ENCODE measurements around the gene EPB41. TPM values are rescaled to one million over a fixed set of nuclear protein-coding genes. Genes with fewer than 3 reads are reported as not detected.

Gene EPB41
- total RNA-seq, 2 experiments from 2014 or later, result 163 to 198 TPM

DNA sequence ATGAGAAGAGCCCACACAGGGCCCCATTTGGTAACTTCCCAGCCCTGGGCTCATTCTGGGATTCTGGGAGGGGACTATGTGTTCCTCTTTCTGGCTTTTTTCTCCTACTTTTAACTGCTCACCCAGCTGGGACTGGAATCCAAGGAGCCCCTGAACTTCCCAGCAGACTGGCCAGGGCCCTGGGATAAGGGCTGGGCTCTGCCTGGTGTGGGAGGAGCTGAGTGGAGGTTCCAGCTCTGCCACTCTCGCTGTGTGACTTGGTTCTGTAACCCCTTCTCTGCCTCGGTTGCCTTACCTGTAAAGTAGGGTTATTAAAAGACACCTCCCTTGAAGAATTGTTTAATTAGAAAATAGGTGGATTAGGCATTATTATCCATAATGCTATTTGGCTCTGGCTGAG is 19.6 kb upstream of the EPB41 start:
- CTCF ChIA-PET, result interaction anchor here (1.3 kb wide), 1 partner anchor 11 kb away, joined by 5 read pairs; no protein-coding TSS in a partner anchor
- Mint-ChIP-seq H3K36me3 (ENCODE audit: low read depth) (peaks cover 15% of the 10 kb centered on the region), H3K4me3 (no peak overlapping the region), H3K9me3 (no peaks in the 10 kb centered on the region), H3K4me1 (peaks cover 37% of the 10 kb centered on the region), H3K27me3 (no peaks in the 10 kb centered on the region), H3K27ac (no peak overlapping the region)
- POLR2A ChIA-PET, result no interaction called here
- DNase-seq, result no peak

DNA sequence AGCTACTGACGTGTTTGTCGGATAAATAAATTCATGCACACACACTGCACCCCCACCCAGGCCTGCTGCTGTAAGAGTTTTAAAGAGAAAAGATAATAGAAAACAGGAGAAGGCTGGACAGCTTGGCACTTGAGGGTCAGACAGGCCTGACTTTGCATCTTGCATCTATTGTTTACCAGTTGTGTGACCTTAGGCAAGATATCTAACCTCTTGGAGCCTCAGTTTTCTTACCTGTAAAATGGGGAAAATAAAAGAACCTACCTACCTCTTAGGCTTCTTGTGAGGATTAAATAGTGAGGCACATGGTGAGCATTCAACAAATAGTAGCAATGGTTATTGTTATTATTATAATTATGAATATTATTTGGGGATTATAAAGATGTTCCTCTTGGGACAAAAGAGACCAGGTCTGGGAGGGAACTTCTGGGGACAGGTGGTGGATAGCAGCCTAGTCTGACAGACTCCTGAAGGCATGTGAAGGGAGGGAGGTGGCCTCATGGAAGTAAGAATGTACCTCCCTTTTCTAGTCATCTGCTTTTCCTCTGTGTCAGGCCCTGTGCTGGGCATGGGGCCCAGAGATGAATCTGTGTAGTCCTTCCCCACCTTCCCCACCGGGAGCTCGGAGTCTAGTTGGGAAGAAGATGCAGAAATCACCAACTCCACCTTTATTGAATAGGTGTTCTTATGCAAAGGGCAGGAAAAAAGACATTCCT is 18.3 kb upstream of the EPB41 start:
- ChIA-PET CTCF (interaction anchor here (1.0 kb wide), 1 partner anchor 216 kb away, joined by 3 read pairs; no protein-coding TSS in a partner anchor), POLR2A (no interaction called here)
- no peak overlapping the region for H3K4me3 Mint-ChIP-seq
- no peaks in the 10 kb centered on the region for H3K27me3 Mint-ChIP-seq
- no peaks in the 10 kb centered on the region for H3K9me3 Mint-ChIP-seq
- H3K36me3 Mint-ChIP-seq (ENCODE audit: low read depth), result peaks cover 13% of the 10 kb centered on the region
- peaks cover 30% of the 10 kb centered on the region for H3K4me1 Mint-ChIP-seq
- H3K27ac Mint-ChIP-seq, result peak overlapping the region; percentile 43
- DNase-seq, result no peak

DNA sequence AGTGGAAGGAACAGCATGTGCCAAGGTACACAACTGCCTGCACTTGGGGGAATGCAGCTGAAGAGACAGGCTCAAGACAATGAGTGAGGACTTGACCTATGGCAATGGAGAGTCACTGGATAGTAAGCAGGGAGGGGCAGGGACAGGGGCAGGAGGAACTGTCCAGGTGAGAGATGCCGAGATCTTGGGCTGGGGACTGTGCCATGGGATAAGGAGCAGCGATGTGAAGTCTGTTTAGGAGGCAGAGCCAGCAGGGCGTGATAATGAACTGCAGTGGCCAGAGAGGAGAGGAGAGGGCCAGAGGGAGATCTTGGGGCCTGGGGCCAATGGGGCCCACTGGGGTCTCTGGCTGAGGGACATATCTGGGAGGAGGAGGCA is 17.8 kb upstream of the EPB41 start:
- H3K36me3 Mint-ChIP-seq (ENCODE audit: low read depth), result peaks cover 11% of the 10 kb centered on the region
- peaks cover 25% of the 10 kb centered on the region for H3K4me1 Mint-ChIP-seq
- no peaks in the 10 kb centered on the region for H3K9me3 Mint-ChIP-seq
- no peaks in the 10 kb centered on the region for H3K27me3 Mint-ChIP-seq
- ChIA-PET POLR2A (no interaction called here), CTCF (interaction anchor here (0.6 to 1.0 kb wide), 2 partner anchors 122 to 216 kb away, joined by 3 to 4 read pairs; no protein-coding TSS in a partner anchor)
- no peak for DNase-seq
- no peak overlapping the region for H3K27ac Mint-ChIP-seq
- no peak overlapping the region for H3K4me3 Mint-ChIP-seq

DNA sequence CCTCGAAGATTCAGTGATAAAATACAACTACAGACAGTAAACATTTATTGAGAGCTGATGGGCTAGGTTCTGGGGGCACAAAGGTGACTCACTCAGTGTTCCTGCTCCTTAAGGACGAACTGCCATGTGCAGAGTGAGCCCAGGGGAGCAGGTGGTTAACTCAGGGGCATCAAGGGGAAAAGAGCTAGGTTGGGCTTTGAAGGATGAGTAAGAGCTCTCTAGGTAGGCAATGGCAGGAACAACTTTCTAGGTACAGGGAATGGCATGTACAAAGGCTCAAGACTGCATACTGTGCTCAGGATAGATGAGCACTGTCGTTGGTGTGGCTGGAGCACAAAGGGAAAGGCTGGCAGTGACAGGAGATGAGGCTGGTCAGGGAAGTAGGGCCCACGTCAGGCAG is 16.6 kb upstream of the EPB41 start:
- DNase-seq, result no peak
- peaks cover 17% of the 10 kb centered on the region for H3K36me3 Mint-ChIP-seq (ENCODE audit: low read depth)
- H3K4me3 Mint-ChIP-seq, result no peak overlapping the region
- no peaks in the 10 kb centered on the region for H3K27me3 Mint-ChIP-seq
- H3K27ac Mint-ChIP-seq, result no peak overlapping the region
- no peaks in the 10 kb centered on the region for H3K9me3 Mint-ChIP-seq
- ChIA-PET POLR2A (interaction anchor here (1.3 kb wide), 1 partner anchor 17 kb away, joined by 3 read pairs; the partner anchor contains the start of gene EPB41), CTCF (interaction anchor here (0.6 kb wide), 1 partner anchor 14 kb away, joined by 3 read pairs; no protein-coding TSS in a partner anchor)
- peaks cover 22% of the 10 kb centered on the region for H3K4me1 Mint-ChIP-seq

DNA sequence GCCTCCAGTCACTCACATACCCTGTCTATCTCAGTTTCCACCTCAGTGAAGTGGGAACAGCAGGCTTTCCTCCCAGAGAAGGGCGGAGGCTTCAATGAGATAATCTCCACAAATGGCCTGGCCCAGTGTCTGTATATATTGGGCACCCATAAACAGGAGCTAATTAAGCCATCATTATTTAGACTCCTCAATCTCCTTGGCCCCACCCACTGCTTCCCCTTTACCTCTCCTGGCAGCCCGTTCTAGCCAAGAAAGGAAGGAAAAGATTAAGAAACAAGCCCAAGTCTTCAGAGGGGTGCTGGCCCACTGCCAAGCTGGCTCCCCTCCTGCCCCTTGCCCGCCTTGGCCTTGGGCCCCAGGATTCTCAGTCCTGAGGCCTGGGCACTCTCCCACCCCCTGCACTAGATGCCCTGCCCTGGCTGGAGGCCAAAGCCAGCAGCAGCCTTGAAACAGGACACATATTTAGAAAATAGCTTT is 15.9 kb upstream of the EPB41 start:
- Mint-ChIP-seq H3K4me3 (no peak overlapping the region), H3K9me3 (peaks cover under 1% of the 10 kb centered on the region), H3K27ac (no peak overlapping the region), H3K4me1 (peaks cover 22% of the 10 kb centered on the region), H3K36me3 (ENCODE audit: low read depth) (peaks cover 18% of the 10 kb centered on the region), H3K27me3 (no peaks in the 10 kb centered on the region)
- no peak for DNase-seq
- ChIA-PET POLR2A (interaction anchor here (1.3 kb wide), 1 partner anchor 16 kb away, joined by 3 read pairs; the partner anchor contains the start of gene EPB41), CTCF (interaction anchor here (0.5 to 1.3 kb wide), 4 partner anchors 14 to 1794 kb away, joined by 3 to 4 read pairs (median 4); no protein-coding TSS in a partner anchor)

DNA sequence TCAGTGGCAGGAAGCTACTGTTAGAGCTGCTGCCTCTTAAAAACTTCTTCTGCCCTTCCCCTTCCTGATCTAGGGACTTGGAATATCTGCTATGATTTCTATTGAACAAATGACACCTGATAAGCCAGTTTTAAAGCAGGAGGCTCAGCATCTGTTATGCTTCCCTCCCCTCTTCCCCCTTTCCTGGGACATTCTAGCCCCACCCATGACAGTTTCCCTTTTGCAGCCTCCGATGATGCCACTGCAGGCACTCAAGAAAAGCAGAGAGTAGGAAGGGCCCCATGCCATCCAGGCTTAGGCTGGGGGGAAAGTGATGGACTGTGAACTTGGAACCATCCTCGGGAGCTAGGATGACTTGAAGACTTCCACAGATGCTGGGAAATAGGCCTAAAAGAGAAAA is 15.1 kb upstream of the EPB41 start:
- H3K9me3 Mint-ChIP-seq, result peaks cover 3% of the 10 kb centered on the region
- peaks cover 19% of the 10 kb centered on the region for H3K4me1 Mint-ChIP-seq
- ChIA-PET CTCF (interaction anchor here (1.1 to 1.9 kb wide), 4 partner anchors 8 to 18 kb away, joined by 3 to 5 read pairs (median 3); no protein-coding TSS in a partner anchor), POLR2A (no interaction called here)
- H3K27me3 Mint-ChIP-seq, result no peaks in the 10 kb centered on the region
- H3K27ac Mint-ChIP-seq, result peak overlapping the region; percentile 10
- no peak for DNase-seq
- H3K36me3 Mint-ChIP-seq (ENCODE audit: low read depth), result peaks cover 19% of the 10 kb centered on the region
- H3K4me3 Mint-ChIP-seq, result no peak overlapping the region

DNA sequence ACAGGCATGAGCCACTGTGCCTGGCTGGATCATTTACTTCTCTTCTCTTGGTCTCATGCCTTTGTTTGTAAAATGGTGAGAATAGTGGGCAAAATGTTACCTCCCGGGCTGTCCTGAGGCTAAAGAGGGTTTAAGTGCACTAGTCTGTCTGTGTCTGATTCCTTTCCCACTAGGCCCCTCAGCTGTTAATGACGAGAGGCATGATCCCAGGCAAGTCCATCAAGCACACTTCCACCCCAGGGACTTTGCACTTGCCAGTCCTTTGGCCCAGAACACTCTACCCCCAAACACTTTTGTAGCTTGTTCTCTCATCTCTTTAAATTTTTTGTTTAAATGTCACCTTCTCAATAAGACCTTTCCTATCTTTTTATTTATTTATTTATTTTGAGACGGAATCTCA is 13.8 kb upstream of the EPB41 start:
- no peaks in the 10 kb centered on the region for H3K27me3 Mint-ChIP-seq
- H3K27ac Mint-ChIP-seq, result peak overlapping the region; percentile 26
- no peak for DNase-seq
- H3K4me3 Mint-ChIP-seq, result no peak overlapping the region
- H3K36me3 Mint-ChIP-seq (ENCODE audit: low read depth), result peaks cover 20% of the 10 kb centered on the region
- H3K4me1 Mint-ChIP-seq, result peaks cover 19% of the 10 kb centered on the region
- ChIA-PET POLR2A (no interaction called here), CTCF (interaction anchor here (0.7 to 1.9 kb wide), 4 partner anchors 9 to 302 kb away, joined by 3 to 5 read pairs (median 3); no protein-coding TSS in a partner anchor)
- H3K9me3 Mint-ChIP-seq, result peaks cover 5% of the 10 kb centered on the region

DNA sequence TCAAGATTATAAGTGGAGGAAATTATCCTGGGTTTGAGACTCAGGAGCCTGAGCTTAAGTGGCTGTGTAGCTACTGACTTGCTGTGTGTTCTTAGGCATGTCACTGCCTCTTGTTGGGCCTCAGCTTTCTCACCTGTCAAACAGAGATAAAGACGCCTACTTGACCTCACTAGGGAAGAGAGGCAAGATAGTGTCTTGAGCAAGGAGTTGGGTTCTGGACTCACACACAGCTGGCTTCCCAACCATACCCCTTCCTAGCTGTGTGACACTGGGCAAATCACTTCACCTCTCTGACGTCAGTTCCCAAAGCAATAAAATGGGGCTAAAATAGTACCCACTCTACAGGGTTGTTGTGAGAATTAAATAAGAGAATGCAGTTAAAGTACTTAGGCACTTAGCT is 11.6 kb upstream of the EPB41 start:
- POLR2A ChIA-PET, result no interaction called here
- peaks cover 23% of the 10 kb centered on the region for H3K4me1 Mint-ChIP-seq
- no peak for DNase-seq
- CTCF ChIA-PET, result interaction anchor here (0.6 to 1.4 kb wide), 7 partner anchors 9 to 560 kb away, joined by 3 to 5 read pairs (median 4); partner anchors contain the start of gene EPB41
- no peak overlapping the region for H3K4me3 Mint-ChIP-seq
- peaks cover 14% of the 10 kb centered on the region for H3K36me3 Mint-ChIP-seq (ENCODE audit: low read depth)
- no peaks in the 10 kb centered on the region for H3K27me3 Mint-ChIP-seq
- peaks cover 5% of the 10 kb centered on the region for H3K9me3 Mint-ChIP-seq
- H3K27ac Mint-ChIP-seq, result no peak overlapping the region

DNA sequence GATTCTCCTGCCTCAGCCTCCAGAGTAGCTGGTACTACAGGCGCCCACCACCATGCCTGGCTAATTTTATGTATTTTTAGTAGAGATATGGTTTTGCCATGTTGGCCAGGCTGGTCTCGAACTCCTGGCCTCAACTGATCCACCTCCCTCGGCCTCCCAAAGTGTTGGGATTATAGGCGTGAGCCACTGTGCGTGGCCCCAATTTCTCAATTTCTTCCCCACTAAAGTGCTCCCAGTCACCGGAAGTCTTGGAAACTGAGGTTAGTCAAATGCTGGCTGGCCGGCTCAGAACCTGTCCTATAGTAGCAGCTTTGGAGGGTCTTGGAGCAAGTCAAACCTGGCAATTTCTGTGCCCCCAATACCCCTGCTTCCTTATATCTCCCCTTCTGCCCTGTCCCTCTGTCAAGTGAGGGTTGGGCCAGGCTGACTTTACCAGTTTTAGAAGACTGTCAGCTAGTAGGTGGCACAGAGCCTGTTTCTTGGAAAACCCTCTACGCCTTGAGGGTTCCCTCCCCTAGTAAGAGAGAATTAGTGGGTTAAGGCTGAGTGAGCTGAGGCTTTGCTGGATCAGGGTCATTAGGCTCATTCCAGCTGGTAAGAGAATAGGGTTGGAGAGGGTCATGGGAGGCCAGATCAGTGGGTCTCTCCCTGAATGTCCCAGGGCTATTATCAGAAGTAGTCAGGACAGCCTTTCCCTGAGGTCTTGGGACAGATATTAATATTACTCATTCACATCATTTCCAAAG is 8.3 kb upstream of the EPB41 start:
- Mint-ChIP-seq H3K27ac (no peak overlapping the region), H3K4me1 (peaks cover 6% of the 10 kb centered on the region), H3K4me3 (no peak overlapping the region), H3K9me3 (peaks cover 5% of the 10 kb centered on the region), H3K36me3 (ENCODE audit: low read depth) (peaks cover 11% of the 10 kb centered on the region), H3K27me3 (no peaks in the 10 kb centered on the region)
- no peak for DNase-seq
- ChIA-PET CTCF (interaction anchor here (0.6 to 1.1 kb wide), 2 partner anchors 11 to 144 kb away, joined by 3 to 5 read pairs; no protein-coding TSS in a partner anchor), POLR2A (no interaction called here)

DNA sequence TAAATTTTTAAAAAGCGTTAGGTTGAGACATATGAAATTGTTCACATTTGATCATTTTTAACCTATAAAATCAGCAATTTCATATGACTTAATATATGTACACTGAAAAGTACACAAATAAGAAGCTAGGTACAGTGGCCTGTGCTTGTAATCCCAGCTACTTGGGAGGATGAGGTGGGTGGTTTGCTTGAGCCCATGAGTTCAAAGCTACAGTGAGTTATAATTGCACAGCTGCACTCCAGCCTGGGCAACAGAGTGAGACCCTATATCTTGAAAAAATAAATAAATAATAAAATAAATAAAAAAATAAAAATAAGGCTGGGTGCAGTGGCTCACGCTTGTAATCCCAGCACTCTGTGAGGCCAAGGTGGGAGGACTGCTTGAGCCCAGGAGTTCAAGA is 5.2 kb upstream of the EPB41 start:
- no peak overlapping the region for H3K27ac Mint-ChIP-seq
- CTCF ChIA-PET, result interaction anchor here (0.6 to 1.7 kb wide), 3 partner anchors 9 to 648 kb away, joined by 3 to 5 read pairs (median 4); no protein-coding TSS in a partner anchor

DNA sequence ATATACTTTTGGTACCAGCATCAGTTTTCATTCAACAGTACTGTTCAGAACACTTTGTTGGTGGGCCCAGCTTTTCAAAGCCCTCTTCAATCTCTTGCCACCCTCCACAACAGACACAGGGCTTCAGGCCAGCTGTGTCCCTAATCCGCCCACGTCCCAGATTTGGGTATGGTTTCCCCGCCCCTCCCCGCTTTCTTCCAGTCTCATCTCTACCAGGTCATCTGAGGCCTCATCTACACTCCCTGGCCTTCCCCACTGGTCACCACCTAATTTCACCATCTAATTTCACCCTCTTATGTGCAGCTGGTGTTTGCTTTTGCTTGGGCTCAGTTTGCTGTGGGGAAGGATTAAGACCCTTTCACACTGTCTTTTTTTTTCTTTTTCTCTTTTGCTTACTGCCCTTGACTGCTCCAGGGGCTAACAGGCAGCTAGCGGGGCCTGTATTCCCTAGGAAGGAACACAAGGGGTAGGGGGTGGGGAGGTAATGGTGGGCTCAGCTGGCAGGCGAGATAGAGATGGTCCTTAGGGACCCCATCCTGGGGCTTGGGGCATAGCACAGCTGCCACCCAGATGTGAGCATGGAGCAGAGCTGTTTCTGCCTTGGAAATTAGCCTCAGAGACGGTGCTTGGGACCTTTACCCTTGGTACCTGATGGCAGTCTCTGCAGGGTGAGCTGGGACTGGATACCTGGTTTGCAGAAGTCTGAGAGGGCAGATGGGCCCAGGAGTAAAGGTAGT is 3.8 kb upstream of the EPB41 start:
- DNase-seq, result no peak
- Mint-ChIP-seq H3K4me1 (peaks cover 15% of the 10 kb centered on the region), H3K4me3 (no peak overlapping the region), H3K9me3 (no peaks in the 10 kb centered on the region), H3K27me3 (no peaks in the 10 kb centered on the region), H3K36me3 (ENCODE audit: low read depth) (peaks cover 9% of the 10 kb centered on the region), H3K27ac (no peak overlapping the region)
- ChIA-PET CTCF (interaction anchor here (1.6 to 1.7 kb wide), 2 partner anchors 8 to 10 kb away, joined by 4 to 5 read pairs; no protein-coding TSS in a partner anchor), POLR2A (no interaction called here)

More for the DNA sequence above, 5.2 kb upstream of the EPB41 start:
- no peak for DNase-seq
- POLR2A ChIA-PET, result no interaction called here
- H3K36me3 Mint-ChIP-seq (ENCODE audit: low read depth), result peaks cover 6% of the 10 kb centered on the region
- H3K9me3 Mint-ChIP-seq, result peaks cover 2% of the 10 kb centered on the region
- peaks cover 14% of the 10 kb centered on the region for H3K4me1 Mint-ChIP-seq
- H3K4me3 Mint-ChIP-seq, result no peak overlapping the region
- no peaks in the 10 kb centered on the region for H3K27me3 Mint-ChIP-seq

DNA sequence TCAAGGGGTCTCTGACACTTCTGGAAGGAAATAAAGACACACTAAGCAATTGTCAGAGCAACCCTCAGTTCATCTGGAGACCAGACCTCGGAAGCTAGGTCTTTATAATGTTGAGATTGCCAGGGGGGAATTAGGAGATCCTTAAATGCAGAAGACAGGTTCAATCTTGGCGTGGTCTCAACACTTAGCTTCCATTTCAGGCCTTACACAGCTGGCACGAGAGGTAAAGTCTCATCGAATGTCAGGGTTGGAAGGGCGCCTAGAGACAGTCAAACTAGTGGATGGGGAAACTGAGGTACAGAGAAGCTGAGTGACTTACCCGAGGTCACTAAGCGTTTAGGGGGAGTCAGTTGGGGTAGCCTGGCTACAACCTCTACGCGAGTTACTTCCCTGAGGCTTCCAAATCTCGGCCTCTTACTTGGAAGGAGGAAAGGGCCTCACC is 562 bp upstream of the EPB41 start:
- DNase-seq, result no peak
- POLR2A ChIA-PET, result interaction anchor here (1.0 to 1.1 kb wide), 2 partner anchors 13 to 271 kb away, joined by 3 to 5 read pairs; partner anchors contain the start of gene TAF12
- Mint-ChIP-seq H3K4me3 (peak overlapping the region; percentile 96), H3K36me3 (ENCODE audit: low read depth) (peaks cover 30% of the 10 kb centered on the region), H3K27me3 (no peaks in the 10 kb centered on the region), H3K9me3 (no peaks in the 10 kb centered on the region), H3K27ac (peak overlapping the region; percentile 89), H3K4me1 (peaks cover 42% of the 10 kb centered on the region)
- CTCF ChIA-PET, result interaction anchor here (1.0 to 2.1 kb wide), 7 partner anchors 11 to 177 kb away, joined by 3 to 7 read pairs (median 4); partner anchors contain the start of gene YTHDF2
